Stomach (tissue), 9 donors: Measurements from ENCODE around the gene KRT4. TPM values are rescaled to one million over a fixed set of nuclear protein-coding genes. Genes with fewer than 3 reads are reported as not detected.

ENCODE experiments used
- DNase-seq, 2 donors: peaks; one replicate each; pipeline versions ENCODE4 v3.0.0 to v3.0.0-alpha.2; 2013 to 2019
- H3K27ac ChIP-seq, 5 donors: fragments of 200-600 bp in 4 of 5; sonication (generic) in 4 of 5; one replicate each; pipeline ENCODE4 v1.5.1; 2013 to 2019; ENCODE audit warnings: mild to moderate bottlenecking in 1 of 5, moderate library complexity in 1 of 5
- H3K27me3 ChIP-seq, 3 donors: fragments of 200-600 bp; sonication (generic); one replicate each; pipeline ENCODE4 v1.5.1; 2017 to 2019; ENCODE audit warnings: mixed run types in 1 of 3
- H3K36me3 ChIP-seq, 4 donors: fragments of 200-600 bp; sonication (generic); 1 replicate in 3 of 4; 2 replicates in 1 of 4; pipeline ENCODE4 v1.5.1; 2016 to 2019
- H3K4me1 ChIP-seq, 4 donors: fragments of 200-600 bp; sonication (generic); one replicate each; pipeline ENCODE4 v1.5.1; 2016 to 2019
- H3K4me3 ChIP-seq, 4 donors: fragments of 200-600 bp; sonication (generic) in 3 of 4; one replicate each; pipeline ENCODE4 v1.5.1; 2016 to 2019; ENCODE audit warnings: mild to moderate bottlenecking in 1 of 4
- H3K9me3 ChIP-seq, 4 donors: fragments of 200-600 bp; sonication (generic); one replicate each; pipeline ENCODE4 v1.5.1; 2016 to 2019
- CTCF ChIP-seq, 7 experiments: fragments of 450-650 bp in 4 of 7; fragments of 200-600 bp in 3 of 7; sonication (generic) in 3 of 7; IDR thresholded peaks; one replicate each; pipeline ENCODE4 v1.5.1; 2016 to 2019; ENCODE audit warnings: antibody characterized with exemption in 7 of 7, control low read depth in 2 of 7, mild to moderate bottlenecking in 1 of 7
- EP300 ChIP-seq: sonication (generic); formaldehyde crosslinking; IDR thresholded peaks from one replicate; pipeline ENCODE4 v1.6.1; 2017; ENCODE audit warnings: antibody characterized with exemption
- POLR2A ChIP-seq, 4 donors: fragments of 450-650 bp; IDR thresholded peaks; one replicate each; pipeline ENCODE4 v1.6.1; 2016; ENCODE audit warnings: antibody characterized with exemption in 4 of 4, control low read depth in 2 of 4, mild to moderate bottlenecking in 1 of 4, moderate library complexity in 1 of 4
- POLR2AphosphoS5 ChIP-seq, 3 donors: sonication (generic); formaldehyde crosslinking; IDR thresholded peaks; one replicate each; pipeline ENCODE4 v1.6.1; 2016; ENCODE audit warnings: antibody characterized with exemption in 3 of 3
- WGBS, 5 donors: extraction: QIAGEN DNeasy Blood & Tissue Kit in 3 of 5; methylation state at CpG; one replicate each; pipeline versions ENCODE4 v1.1.5 to v1.1.7; 2013 to 2018; 5-methylcytosine and 5-hydroxymethylcytosine counted together
- intact Hi-C: fragments of 100-400 bp; cut with DNase I; formaldehyde crosslinking; loops from one replicate; pipeline ENCODE4 v1.15.1; 2023; ENCODE audit warnings: low total_unique reads
- polyA plus RNA-seq, 3 donors: library from polyadenylated mRNA; stranded (reverse); fragments of 200-250 nt; gene quantifications; one replicate each; pipeline ENCODE4 v1.2.3, GENCODE V29; 2013
- total RNA-seq, 5 donors: library from RNA; depleted of rRNA; stranded (reverse); fragments of >200 nt; gene quantifications; one replicate each; pipeline versions ENCODE4 v1.1.0 to v1.2.3, GENCODE V29; 2014 to 2016
- donor health status: healthy with polysubstance abuse.
- donor health status: Bipolar disorder and iron deficiency.
- donor health status: healthy.

KRT4 gene
- total and polyA plus RNA-seq, 8 donors, result 5.1 to 2,693 (median 11.2) TPM; not detected in 4

GRCh38 chr12:52789637-52790426, 24.1 kb downstream of the KRT4 start:
- Histone ChIP-seq H3K4me3 (peak overlapping the region in 1 of 4 donors; percentile 8), H3K27me3 (peaks cover 0 to 63% (median 31%) of the 10 kb centered on the region in 3 donors), H3K9me3 (no peaks in the 10 kb centered on the region), H3K27ac (no peak overlapping the region), H3K36me3 (no peaks in the 10 kb centered on the region), H3K4me1 (peaks cover 0 to 11% (median 8%) of the 10 kb centered on the region in 4 donors)
- no peak for TF ChIP-seq POLR2AphosphoS5 (IDR thresholded peaks at IDR 0.05)
- TF ChIP-seq CTCF (IDR thresholded peaks at IDR 0.05), result no peak
- no peak for TF ChIP-seq EP300
- no peak for TF ChIP-seq POLR2A (IDR thresholded peaks at IDR 0.05)
- WGBS, 5 donors, result 20 to 37% (median 26%) methylated on average over 27 to 50 of the region's 50 CpGs
- intact Hi-C loops, result no loop called here
- peak; percentile 39 to 70 for DNase-seq

GRCh38 chr12:52788876-52789636, 24.9 kb downstream of the KRT4 start:
- TF ChIP-seq CTCF (IDR thresholded peaks at IDR 0.05), result no peak
- TF ChIP-seq POLR2AphosphoS5 (IDR thresholded peaks at IDR 0.05), result no peak
- TF ChIP-seq EP300, result no peak
- no peak for TF ChIP-seq POLR2A (IDR thresholded peaks at IDR 0.05)

GRCh38 chr12:52788192-52788875, 25.6 kb downstream of the KRT4 start:
- Histone ChIP-seq H3K36me3 (no peaks in the 10 kb centered on the region), H3K4me3 (no peak overlapping the region), H3K9me3 (no peaks in the 10 kb centered on the region), H3K27me3 (peaks cover 0 to 64% (median 31%) of the 10 kb centered on the region in 3 donors), H3K27ac (no peak overlapping the region), H3K4me1 (peaks cover 0 to 11% (median 8%) of the 10 kb centered on the region in 4 donors)
- TF ChIP-seq EP300, result no peak
- no peak for TF ChIP-seq POLR2AphosphoS5 (IDR thresholded peaks at IDR 0.05)
- TF ChIP-seq CTCF (IDR thresholded peaks at IDR 0.05), result no peak
- no peak for TF ChIP-seq POLR2A (IDR thresholded peaks at IDR 0.05)
- no peak for DNase-seq
- intact Hi-C loops, result no loop called here
- 64 to 77% (median 72%) methylated on average over 5 to 6 of the region's 6 CpGs for WGBS, 5 donors

More at GRCh38 chr12:52788876-52789636, 24.9 kb downstream of the KRT4 start:
- 92 to 96% (median 95%) methylated on average over 11 of the region's 11 CpGs for WGBS, 5 donors
- Histone ChIP-seq H3K4me1 (peaks cover 0 to 11% (median 8%) of the 10 kb centered on the region in 4 donors), H3K27ac (no peak overlapping the region), H3K9me3 (no peaks in the 10 kb centered on the region), H3K4me3 (no peak overlapping the region), H3K27me3 (peaks cover 0 to 68% (median 31%) of the 10 kb centered on the region in 3 donors), H3K36me3 (no peaks in the 10 kb centered on the region)
- intact Hi-C loops, result no loop called here
- no peak for DNase-seq
